SW480 (cell line): Measurements from ENCODE around the gene CD79B.
"Not testable (repeated sequence)": the region's sequence is repeated elsewhere in the genome, so short reads cannot be mapped to it uniquely, and the experiment has no call there.

ENCODE experiments used
- DNase-seq: peaks from one replicate; pipeline ENCODE4 v3.0.0-alpha.2; 2016; ENCODE audit warnings: low spot score

CD79B gene

DNA sequence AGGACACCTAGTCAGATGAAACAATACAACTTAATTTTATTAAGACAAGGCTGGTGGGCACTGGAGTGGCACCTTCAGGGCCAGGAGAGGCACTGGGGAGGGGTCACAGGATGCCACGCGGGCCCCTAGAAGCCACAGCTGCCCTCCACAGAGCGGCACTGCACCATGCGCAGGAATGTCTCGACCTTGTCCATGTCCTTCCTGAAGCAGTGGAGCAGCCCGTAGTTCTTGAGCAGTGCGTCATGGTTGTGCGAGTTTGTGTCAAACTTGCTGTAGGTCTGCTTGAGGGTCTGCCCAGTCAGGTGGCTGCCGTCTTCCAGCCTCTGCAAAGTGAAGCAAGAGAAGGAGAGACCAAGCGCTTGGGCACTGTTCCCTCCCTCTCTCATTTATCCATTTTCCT, 22.5 kb downstream of the CD79B start:
- DNase-seq = not testable (repeated sequence)

DNA sequence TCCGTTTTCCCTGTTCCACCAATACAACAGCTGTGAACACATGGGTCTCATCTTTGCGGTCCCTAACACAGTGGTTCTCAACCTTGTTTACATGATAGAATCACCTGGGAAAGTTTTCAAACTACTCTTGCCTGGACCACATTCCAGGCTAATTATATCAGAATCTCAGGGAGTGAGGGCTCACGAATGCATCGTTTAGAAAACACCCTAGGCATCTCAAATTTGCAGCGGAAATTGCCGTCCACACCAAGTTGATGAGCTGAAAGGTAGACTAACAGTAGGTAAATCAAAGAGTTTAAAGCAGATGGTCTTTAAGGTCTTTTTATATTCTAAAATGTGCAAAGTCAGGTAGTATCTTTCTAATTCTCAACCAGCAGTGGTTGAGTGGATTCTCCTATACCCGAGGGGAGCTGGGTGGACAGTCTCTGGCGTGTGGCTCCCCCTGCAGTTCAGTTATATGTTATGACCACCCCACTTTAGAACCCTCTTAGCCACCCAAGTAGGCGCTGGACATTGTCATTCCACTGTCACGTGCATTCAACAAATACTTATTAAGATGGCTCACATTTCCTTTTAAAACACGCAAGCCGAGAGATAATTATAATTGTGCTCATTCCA, 24.9 kb downstream of the CD79B start:
- DNase-seq = not testable (repeated sequence)

DNA sequence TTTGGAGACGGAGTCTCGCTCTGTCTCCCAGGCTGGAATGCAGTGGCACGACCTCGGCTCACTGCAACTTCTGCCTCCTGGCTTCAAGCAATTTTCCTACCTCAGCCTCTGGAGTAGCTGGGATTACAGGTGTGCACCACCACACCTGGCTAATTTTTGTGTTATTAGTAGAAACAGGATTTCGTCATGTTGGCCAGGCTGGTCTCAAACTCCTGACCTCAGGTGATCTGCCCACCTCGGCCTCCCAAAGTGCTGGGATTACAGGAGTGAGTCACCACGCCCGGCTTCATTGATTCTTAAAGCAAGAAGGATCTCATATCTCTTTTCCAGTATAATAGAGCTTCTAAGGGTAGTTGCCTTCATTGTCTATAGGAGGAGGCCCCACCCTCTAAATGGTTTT, 27.3 kb downstream of the CD79B start:
- DNase-seq = not testable (repeated sequence)

DNA sequence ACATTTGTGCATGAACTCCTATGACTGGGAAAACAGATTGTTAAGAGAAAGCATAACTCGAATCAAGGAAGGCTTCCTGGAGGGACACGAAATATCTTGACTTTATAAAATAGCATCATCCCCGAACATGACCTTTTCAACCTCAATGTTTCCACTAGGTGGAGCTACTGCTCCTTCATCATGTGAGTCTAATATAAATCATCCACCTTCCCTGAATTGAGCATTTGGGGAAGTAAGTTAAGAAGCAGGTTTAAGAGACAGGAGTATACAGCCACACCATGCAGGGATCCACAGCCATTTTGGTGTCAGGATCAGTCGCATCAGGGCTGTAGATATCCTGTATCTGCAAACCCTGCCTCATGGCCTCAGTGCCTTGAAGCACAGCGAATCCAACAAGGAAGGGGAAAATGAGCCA, 28.3 kb downstream of the CD79B start:
- DNase-seq = not testable (repeated sequence)

DNA sequence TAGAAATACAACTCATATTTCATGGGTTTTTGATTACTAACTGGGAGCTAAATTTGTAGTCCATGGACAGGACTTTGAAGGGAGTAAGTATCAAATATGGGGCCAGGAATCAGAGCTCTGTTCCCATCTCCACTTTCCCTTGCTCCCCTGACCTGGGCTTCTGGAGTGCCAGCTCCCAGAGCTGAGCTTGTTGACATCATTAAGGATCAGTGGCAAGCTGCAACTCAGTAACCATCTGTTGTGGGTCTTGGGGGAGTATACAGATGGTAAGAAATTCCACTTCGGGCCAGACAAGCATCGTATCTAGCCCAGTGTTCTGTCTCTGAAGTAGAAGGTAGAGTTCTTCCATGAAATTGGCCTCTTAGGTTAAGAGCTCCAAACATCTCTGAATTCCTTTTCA, 30.2 kb downstream of the CD79B start:
- not testable (repeated sequence) for DNase-seq

DNA sequence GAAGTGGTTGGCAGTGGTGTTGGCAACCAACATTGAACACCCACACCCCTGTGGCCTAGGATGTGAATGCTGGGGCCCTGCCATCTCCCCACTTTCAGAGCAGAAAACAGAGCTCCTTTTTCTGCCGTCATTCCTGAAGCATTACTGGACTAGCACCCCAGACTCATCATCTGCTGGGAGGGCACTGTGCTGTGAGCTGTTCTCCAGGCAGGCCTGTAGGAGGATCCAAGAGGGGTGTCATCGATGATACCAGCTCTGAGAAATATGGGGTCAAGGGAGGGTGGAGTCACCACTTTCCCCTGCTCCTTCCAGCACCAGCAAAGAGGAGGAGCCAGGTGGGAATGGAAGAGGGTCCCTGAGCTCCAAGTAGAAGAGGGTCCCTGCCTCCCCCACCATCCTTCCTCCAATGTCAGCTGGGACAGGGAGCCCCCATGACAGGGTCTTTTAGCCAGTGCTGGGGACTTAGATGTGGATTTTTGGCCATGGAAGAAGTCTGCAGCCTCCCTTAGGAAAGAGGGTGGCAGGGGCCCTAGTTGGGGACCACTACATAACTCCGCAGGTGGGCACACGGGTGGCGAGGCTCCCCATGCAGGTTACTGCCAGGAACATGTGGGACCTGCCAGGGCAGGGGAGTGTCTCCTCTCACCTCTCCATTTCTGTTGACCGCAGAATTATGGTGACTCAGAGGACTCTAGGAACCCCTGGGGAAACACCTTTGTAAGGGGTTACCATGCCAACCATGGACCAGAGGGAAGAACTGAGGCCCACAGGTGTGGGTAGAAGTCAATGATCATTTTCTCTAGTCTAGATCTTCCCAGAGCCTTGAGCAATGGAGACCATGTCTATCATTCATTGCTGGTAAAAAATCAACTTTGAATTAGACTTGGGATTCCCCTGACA, 33.0 kb downstream of the CD79B start:
- DNase-seq = peak; percentile 54

DNA sequence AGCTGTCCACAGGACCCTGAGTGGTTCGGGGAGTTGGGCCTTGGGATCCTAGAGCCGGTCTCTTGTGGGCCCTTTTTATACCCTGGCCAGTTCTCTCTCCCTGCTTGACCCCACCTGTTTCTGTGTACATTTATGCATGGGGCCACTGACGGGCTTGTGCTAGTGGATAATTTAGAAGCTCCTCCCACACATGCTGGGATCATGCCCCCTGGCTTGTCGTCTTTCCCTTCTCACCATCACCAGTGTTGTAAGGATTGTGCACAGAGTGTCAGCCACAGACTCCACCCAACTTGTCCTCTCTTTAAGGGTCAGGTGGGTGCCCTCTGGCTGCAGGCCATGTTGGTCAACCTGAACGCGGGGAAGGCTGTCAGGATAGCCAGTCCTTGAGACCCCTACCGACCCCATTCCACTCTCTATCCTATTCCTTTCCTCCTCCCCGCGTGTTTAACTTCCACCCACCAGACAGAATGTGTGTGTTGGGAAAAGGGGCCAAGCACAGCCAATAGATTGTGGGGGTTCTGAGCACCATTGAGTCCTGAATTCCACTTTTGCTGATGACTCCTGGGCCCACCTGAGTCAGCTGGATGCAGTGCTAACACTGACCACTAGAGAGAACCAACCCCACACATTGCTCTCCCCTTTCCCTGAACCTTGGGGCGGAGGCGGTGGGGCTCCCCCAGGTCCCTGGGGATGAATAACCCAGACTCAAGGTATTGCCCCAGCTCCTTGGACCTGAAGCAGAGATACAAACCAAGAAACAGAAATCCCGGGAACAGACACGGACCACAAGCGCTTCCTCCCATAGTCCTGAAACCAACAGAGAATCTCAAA, 35.4 kb downstream of the CD79B start, which contains the start of gene CSH1:
CSH1 (minus strand) TSS at position 51 of the 831 bp plus-strand sequence. CDS start 63 bp downstream, outside the sequence.
- DNase-seq = not testable (repeated sequence)

DNA sequence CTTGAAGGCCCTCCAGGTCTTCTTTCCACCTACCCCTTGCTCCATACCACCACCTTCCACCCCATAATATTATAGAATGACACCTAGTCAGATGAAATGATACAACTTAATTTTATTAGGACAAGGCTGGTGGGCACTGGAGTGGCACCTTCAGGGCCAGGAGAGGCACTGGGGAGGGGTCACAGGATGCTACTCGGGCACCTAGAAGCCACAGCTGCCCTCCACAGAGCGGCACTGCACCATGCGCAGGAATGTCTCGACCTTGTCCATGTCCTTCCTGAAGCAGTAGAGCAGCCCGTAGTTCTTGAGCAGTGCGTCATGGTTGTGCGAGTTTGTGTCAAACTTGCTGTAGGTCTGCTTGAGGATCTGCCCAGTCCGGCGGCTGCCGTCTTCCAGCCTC, 37.3 kb downstream of the CD79B start:
- not testable (repeated sequence) for DNase-seq

DNA sequence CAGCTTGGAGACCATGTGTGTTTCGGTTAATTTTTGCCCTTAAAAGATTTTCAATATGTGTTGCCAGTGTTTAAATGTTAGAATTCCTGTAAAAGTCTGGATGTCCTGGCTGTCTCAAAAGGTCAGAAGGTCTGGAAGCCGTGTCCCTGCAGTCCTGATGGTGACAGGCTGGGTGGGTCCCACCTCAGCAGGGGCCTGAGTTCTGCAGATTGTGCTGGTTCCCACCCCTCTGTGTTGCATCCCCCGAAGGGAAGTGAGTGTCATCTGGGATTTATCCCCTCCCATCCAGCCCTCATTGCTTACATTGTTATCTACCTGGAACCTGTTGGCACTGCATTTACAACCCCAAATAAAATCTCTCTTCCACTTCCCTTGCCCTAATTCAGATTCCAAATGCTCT, 38.1 kb downstream of the CD79B start:
- DNase-seq = not testable (repeated sequence)

DNA sequence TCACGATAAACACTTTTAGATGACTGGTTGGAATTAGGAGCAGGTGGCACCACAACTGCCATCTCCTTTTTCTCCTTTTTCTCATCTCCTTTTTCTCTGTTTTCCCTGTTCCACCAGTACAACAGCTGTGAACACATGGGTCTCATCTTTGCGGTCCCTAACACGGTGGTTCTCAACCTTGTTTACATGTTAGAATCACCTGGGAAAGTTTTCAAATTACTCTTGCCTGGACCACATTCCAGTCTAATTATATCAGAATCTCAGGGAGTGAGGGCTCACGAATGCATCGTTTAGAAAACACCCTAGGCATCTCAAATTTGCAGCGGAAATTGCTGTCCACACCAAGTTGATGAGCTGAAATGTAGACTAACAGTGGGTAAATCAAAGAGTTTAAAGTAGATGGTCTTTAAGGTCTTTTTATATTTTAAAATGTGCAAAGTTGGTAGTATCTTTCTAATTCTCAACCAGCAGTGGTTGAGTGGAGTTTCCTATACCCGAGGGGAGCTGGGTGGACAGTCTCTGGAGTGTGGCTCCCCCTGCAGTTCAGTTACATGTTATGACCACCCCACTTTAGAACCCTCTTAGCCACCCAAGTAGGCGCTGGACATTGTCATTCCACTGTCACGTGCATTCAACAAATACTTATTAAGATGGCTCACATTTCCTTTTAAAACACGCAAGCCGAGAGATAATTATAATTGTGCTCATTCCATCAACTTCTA, 39.7 kb downstream of the CD79B start:
- peak; percentile 22 for DNase-seq

DNA sequence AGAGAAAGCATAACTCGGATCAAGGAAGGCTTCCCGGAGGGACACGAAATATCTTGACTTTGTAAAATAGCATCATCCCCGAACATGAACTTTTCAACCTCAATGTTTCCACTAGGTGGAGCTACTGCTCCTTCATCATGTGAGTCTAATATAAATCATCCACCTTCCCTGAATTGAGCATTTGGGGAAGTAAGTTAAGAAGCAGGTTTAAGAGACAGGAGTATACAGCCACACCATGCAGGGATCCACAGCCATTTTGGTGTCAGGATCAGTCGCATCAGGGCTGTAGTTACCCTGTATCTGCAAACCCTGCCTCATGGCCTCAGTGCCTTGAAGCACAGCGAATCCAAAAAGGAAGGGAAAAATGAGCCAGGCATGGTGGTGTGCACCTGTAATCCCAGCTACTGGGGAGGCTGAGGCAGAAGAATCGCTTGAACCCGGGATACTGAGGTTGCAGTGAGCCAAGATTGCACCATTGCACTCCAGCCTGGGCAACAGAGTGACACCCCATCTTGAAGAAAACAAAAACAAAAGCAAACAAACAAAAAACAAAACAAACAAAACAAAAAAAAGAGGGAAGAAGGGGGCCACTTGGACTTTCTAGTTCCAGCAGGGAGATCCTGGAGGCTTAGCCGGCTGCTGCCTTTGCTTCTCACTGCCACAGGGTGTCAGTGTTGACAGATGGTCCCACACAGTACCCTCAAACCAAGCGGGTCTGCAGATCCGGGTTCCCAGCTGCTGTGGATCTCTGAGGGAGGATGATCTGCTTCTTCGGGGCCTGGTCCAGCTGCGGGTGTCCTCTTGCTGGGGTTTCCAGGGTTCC, 42.9 kb downstream of the CD79B start:
- not testable (repeated sequence) for DNase-seq

DNA sequence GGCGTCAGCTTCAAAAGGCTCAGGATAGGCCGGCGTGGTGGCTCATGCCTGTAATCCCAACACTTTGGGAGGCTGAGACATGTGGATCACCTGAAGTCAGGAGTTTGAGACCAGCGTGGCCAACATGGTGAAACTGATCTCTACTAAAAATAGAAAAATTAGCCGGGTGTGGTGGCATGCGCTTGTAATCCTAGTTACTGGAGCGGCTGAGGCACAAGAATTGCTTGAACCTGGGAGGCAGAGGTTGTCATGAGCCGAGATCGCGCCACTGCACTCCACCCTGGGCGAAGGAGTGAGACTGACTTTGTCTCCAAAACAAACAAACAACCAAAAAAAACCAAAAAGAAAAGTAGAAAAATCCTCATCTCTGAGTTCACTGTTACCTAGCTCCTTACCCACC, 47.0 kb downstream of the CD79B start:
- DNase-seq = not testable (repeated sequence)

DNA sequence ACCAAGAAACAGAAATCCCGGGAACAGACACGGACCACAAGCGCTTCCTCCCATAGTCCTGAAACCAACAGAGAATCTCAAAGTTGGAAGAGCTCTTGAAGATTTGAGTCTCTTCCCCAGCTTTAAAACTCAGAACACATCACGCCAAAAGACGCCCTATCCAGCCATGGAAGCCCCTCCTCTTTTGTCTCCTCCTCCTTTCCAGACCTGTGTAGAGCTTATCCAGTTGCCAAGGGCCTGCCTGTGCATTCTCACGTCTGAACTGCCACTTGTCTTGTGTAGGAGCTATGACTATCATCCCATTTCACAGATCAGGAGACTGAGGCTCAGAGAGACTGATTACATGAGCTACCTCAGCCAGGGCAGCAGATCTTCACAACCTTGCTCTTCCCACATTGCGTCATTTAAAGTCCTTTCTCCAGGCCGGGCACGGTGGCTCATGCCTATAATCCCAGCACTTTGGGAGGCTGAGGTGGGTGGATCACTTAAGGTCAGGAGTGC, 49.5 kb downstream of the CD79B start:
- not testable (repeated sequence) for DNase-seq

DNA sequence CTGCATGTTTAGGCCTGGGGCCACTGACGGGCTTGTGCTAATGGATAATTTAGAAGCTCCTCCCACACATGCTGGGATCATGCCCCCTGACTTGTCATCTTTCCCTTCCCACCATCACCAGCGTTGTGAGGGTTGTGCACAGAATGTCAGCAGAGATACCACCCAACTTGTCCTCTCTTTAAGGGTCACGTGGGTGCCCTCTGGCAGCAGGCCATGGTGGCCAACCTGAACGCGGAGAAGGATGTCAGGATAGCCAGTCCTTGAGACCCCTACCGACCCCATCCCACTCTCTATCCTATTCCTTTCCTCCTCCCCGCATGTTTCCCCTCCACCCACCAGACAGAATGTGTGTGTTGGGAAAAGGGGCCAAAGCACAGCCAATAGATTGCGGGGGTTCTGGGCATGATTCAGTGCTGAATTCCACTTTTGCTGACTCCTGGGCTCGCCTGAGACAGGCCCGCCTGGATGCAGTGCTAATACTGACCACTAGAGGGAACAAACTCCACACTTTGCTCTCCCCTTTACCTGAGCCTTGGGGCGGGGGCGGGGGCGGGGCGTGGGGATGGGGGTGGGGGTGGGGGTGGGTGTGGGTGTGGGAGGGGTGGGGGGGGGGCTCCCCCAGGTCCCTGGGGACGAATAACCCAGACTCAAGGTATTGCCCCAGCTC, 50.1 kb downstream of the CD79B start, which contains the start of gene GH2:
GH2 (minus strand) TSS at position 10 of the 667 bp plus-strand sequence. CDS start 143 bp downstream, outside the sequence.
- DNase-seq = peak; percentile 33

DNA sequence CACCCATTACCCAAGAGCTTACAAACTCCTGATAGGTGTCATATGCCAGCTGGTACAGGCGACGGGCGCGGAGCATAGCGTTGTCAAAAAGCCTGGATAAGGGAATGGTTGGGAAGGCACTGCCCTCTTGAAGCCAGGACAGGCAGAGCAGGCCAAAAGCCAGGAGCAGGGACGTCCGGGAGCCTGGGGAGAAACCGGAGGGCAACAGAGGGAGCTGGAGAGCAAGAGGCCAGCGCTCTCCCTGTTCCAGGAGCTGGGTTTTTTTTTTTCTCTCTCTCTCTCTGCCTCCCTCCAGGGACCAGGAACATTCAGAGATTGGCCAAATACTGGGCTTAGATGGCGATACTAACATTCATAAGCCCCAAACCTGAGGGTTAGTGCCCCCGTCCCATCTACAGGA, 50.8 kb downstream of the CD79B start:
- not testable (repeated sequence) for DNase-seq

DNA sequence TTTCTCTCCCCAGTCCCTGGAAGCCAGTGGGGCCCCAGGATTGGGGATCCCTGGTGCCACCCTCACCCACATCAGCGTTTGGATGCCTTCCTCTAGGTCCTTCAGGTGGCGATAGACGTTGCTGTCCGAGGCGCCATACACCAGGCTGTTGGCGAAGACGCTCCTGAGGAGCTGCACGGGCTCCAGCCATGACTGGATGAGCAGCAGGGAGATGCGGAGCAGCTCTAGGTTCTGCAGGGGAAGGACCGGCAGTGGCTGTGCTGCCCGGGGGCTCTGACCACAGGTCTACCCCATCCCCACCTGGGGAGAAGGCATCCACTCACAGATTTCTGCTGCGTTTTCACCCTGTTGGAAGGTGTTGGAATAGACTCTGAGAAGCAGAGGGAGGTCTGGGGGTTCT, 51.4 kb downstream of the CD79B start:
- no peak for DNase-seq
